ENCODE data around the gene ZDHHC11B.
"Not testable (repeated sequence)": the region's sequence is repeated elsewhere in the genome, so short reads cannot be mapped to it uniquely, and the experiment has no call there.

DNA sequence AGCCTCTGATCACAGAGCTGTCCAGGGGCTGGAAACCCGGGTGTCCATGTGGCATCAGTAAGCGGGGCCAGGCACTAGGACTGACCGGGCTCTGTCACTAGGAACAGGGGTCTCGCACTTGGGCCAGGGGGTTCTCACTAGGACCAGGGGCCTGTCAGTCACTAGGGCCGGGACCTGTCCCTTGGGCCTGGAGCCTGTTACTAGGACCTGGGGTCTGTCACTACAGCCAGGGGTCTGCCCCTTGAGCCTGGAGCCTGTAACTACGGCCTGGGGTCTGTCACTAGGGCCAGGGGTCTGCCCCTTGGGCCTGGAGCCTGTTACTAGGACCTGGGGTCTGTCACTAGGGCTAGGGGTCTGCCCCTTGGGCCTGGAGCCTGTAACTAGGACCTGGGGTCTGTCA lies 10.2 kb downstream of the ZDHHC11B start:
- TF ChIP-seq POLR2A (IDR thresholded peaks at IDR 0.05; ENCODE audit: low read length); GATA1 (IDR thresholded peaks at IDR 0.05; ENCODE audit: low read depth, low read length): not testable (repeated sequence)

Measured in erythroblast (primary cell).